ENCODE data around the gene B3GNT9. TPM values are rescaled to one million over a fixed set of nuclear protein-coding genes. Genes with fewer than 3 reads are reported as not detected.

The B3GNT9 gene
- polyA plus RNA-seq, 1 of the 3 experiments (the other 2 are of a cell fraction): 9.9 TPM

- Histone ChIP-seq H3K27me3 (ENCODE audit: insufficient read depth) (no peaks in the 10 kb centered on the region), H3K4me1 (ENCODE audit: control insufficient read depth in 1 of 2, insufficient read depth in 2 of 2, low read depth in 1 of 2, low read length in 1 of 2) (peaks cover 14 to 16% of the 10 kb centered on the region in 2 experiments; a peak in 2 of 4 replicates), H3K9me3 (no peaks in the 10 kb centered on the region), H3K9me2 (no peaks in the 10 kb centered on the region), H3F3A (replicated peaks; ENCODE audit: insufficient read depth) (peaks cover 29% of the 10 kb centered on the region), H3K4me3 (ENCODE audit: low read depth in 2 of 2, low read length in 1 of 2) (no peak overlapping the region), H3K9ac (no peak overlapping the region), H3K36me3 (replicated peaks in 1 of 2; ENCODE audit: control insufficient read depth in 1 of 2, insufficient read depth in 2 of 2, low read length in 1 of 2) (no peaks in the 10 kb centered on the region), H4K20me1 (ENCODE audit: insufficient read depth) (peaks cover 8% of the 10 kb centered on the region), H3K79me2 (ENCODE audit: insufficient read depth) (peaks cover 69% of the 10 kb centered on the region), H3K4me2 (no peak overlapping the region), H2AFZ (ENCODE audit: low read depth) (no peak overlapping the region), H3K27ac (ENCODE audit: low read depth in 2 of 2, low read length in 1 of 2) (no peak overlapping the region)
- ChIA-PET CTCF (interaction anchor here (0.7 to 2.9 kb wide), 5 partner anchors 12 to 99 kb away, joined by 3 to 13 read pairs (median 4); no protein-coding TSS in a partner anchor), POLR2A (no interaction called here)
- WGBS (ENCODE audit: low lambda C conversion rate): 90% methylated on average over 4 of the region's 4 CpGs
- TF ChIP-seq EP300 (IDR thresholded peaks at IDR 0.05; ENCODE audit: borderline replicate concordance in 1 of 2, low read depth in 1 of 2, low read length in 1 of 2): no peak
- no peak for TF ChIP-seq FOXJ3 (CRISPR knock-in tag; IDR thresholded peaks at IDR 0.05)
- TF ChIP-seq IRF3 (IDR thresholded peaks at IDR 0.05; ENCODE audit: low read depth, low read length): no peak
- no peak for TF ChIP-seq TEAD4 (IDR thresholded peaks at IDR 0.05; ENCODE audit: borderline replicate concordance, insufficient read depth)
- no peak for TF ChIP-seq USF2 (IDR thresholded peaks at IDR 0.05; ENCODE audit: borderline replicate concordance, low read depth, low read length)
- TF ChIP-seq FOSL2 (IDR thresholded peaks at IDR 0.05; ENCODE audit: borderline replicate concordance, low read depth): no peak
- no peak for TF ChIP-seq MAX (IDR thresholded peaks at IDR 0.05; ENCODE audit: low read depth)
- TF ChIP-seq MEF2A (IDR thresholded peaks at IDR 0.05; ENCODE audit: borderline replicate concordance, low read depth): no peak
- DNase-seq: no peak
These were observed 38.0 kb downstream of the B3GNT9 start for GRCh38 chr16:67112591-67113399.

GRCh38 chr16:67111951-67112444 lies 38.8 kb downstream of the B3GNT9 start:
- no peak overlapping the region for H3K4me2 ChIP-seq
- ChIA-PET POLR2A (no interaction called here), CTCF (interaction anchor here (0.7 to 2.9 kb wide), 5 partner anchors 11 to 98 kb away, joined by 3 to 13 read pairs (median 4); no protein-coding TSS in a partner anchor)
- H3K27me3 ChIP-seq (ENCODE audit: insufficient read depth): no peaks in the 10 kb centered on the region
- 82% methylated on average over 4 of the region's 4 CpGs for WGBS (ENCODE audit: low lambda C conversion rate)
- H3F3A ChIP-seq (replicated peaks; ENCODE audit: insufficient read depth): peaks cover 30% of the 10 kb centered on the region
- no peaks in the 10 kb centered on the region for H3K9me3 ChIP-seq
- peaks cover 62% of the 10 kb centered on the region for H3K79me2 ChIP-seq (ENCODE audit: insufficient read depth)
- H4K20me1 ChIP-seq (ENCODE audit: insufficient read depth): peaks cover 8% of the 10 kb centered on the region
- H2AFZ ChIP-seq (ENCODE audit: low read depth): no peak overlapping the region
- H3K9ac ChIP-seq: no peak overlapping the region
- no peak overlapping the region for H3K4me3 ChIP-seq (ENCODE audit: low read depth in 2 of 2, low read length in 1 of 2)
- no peak overlapping the region for H3K27ac ChIP-seq (ENCODE audit: low read depth in 2 of 2, low read length in 1 of 2)
- peaks cover 14 to 16% of the 10 kb centered on the region in 2 experiments; a peak in 2 of 4 replicates for H3K4me1 ChIP-seq (ENCODE audit: control insufficient read depth in 1 of 2, insufficient read depth in 2 of 2, low read depth in 1 of 2, low read length in 1 of 2)
- DNase-seq: no peak
- H3K9me2 ChIP-seq: no peaks in the 10 kb centered on the region
- H3K36me3 ChIP-seq (replicated peaks in 1 of 2; ENCODE audit: control insufficient read depth in 1 of 2, insufficient read depth in 2 of 2, low read length in 1 of 2): no peaks in the 10 kb centered on the region
- no peak for TF ChIP-seq PBX3 (IDR thresholded peaks at IDR 0.05)
- TF ChIP-seq POLR2AphosphoS5 (IDR thresholded peaks at IDR 0.05; ENCODE audit: low read depth, low read length): no peak
- TF ChIP-seq EP300 (IDR thresholded peaks at IDR 0.05; ENCODE audit: borderline replicate concordance in 1 of 2, low read depth in 1 of 2, low read length in 1 of 2): no peak
- no peak for TF ChIP-seq ELF1 (IDR thresholded peaks at IDR 0.05)
- TF ChIP-seq IRF3 (IDR thresholded peaks at IDR 0.05; ENCODE audit: low read depth, low read length): no peak
- no peak for TF ChIP-seq FOXM1 (IDR thresholded peaks at IDR 0.05; ENCODE audit: low read depth)
- TF ChIP-seq CHD2 (IDR thresholded peaks at IDR 0.05; ENCODE audit: low read length, partially characterized antibody): no peak
- no peak for TF ChIP-seq CTCF (IDR thresholded peaks at IDR 0.05)
- no peak for TF ChIP-seq GABPA (IDR thresholded peaks at IDR 0.05; ENCODE audit: low read depth)
- TF ChIP-seq RFX5 (IDR thresholded peaks at IDR 0.05; ENCODE audit: low read length): no peak
- no peak for TF ChIP-seq FOSL2 (IDR thresholded peaks at IDR 0.05; ENCODE audit: borderline replicate concordance, low read depth)
- TF ChIP-seq SIN3A (IDR thresholded peaks at IDR 0.05; ENCODE audit: borderline replicate concordance, low read depth, low read length): no peak

Measured in SK-N-SH (cell line).